ENCODE data around the gene NPTXR. TPM values are rescaled to one million over a fixed set of nuclear protein-coding genes. Genes with fewer than 3 reads are reported as not detected.

Gene NPTXR
- total and polyA plus RNA-seq, 10 of the 15 experiments (the other 5 are each of a cell fraction or from before 2014, with no cell fraction given), result 0.02 to 0.38 (median 0.07) TPM; not detected in 2

DNA sequence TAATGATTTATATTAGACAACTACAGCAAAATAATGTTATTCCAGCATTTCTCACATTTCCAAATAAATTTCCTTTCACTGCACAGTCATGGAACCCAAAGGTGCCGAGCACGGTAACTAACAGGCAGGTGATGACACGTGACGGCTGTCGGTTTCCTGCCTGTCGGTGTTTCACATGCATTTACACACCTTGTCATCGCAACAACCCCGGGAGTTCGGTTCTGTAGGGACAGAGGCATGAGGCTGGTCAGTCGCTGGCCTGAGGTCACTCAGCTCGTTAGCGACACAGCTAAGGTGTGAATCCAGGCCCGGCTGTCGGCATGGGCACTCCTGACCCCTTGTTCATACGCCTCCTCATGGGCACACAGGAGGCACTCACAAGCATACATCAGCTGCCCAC is 59.8 kb downstream of the NPTXR start:
- no peaks in the 10 kb centered on the region for H4K20me1 ChIP-seq (ENCODE audit: control insufficient read depth, insufficient read depth)
- no peaks in the 10 kb centered on the region for H3K27me3 ChIP-seq (replicated peaks in 1 of 2; ENCODE audit: control insufficient read depth in 2 of 2, insufficient read depth in 2 of 2, low read length in 1 of 2)
- H3K4me3 ChIP-seq, result no peak overlapping the region
- H3K79me2 ChIP-seq (ENCODE audit: control insufficient read depth, insufficient read depth, low read length), result no peaks in the 10 kb centered on the region
- no peak overlapping the region for H3K4me2 ChIP-seq (ENCODE audit: control insufficient read depth, insufficient read depth)
- no peaks in the 10 kb centered on the region for H3K36me3 ChIP-seq (ENCODE audit: control insufficient read depth in 2 of 2, insufficient read depth in 2 of 2, low read length in 1 of 2)
- ATAC-seq (no peak), DNase-seq (ENCODE audit: low read depth, low spot score) (no peak), FAIRE-seq (no peak)
- H3K9ac ChIP-seq (ENCODE audit: control insufficient read depth, insufficient read depth, low read length), result no peak overlapping the region
- TF ChIP-seq, protein P1, sequence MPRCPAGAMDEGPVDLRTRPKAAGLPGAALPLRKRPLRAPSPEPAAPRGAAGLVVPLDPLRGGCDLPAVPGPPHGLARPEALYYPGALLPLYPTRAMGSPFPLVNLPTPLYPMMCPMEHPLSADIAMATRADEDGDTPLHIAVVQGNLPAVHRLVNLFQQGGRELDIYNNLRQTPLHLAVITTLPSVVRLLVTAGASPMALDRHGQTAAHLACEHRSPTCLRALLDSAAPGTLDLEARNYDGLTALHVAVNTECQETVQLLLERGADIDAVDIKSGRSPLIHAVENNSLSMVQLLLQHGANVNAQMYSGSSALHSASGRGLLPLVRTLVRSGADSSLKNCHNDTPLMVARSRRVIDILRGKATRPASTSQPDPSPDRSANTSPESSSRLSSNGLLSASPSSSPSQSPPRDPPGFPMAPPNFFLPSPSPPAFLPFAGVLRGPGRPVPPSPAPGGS (IDR thresholded peaks at IDR 0.05; ENCODE audit: borderline replicate concordance, insufficient read depth, low read depth, low read length, poor library complexity, severe bottlenecking), result peak; percentile 64
- TF ChIP-seq PRDM15 (CRISPR knock-in tag; IDR thresholded peaks at IDR 0.05) (no peak), NKRF (conservative IDR thresholded peaks at IDR 0.05) (no peak), BACH1 (IDR thresholded peaks at IDR 0.05; ENCODE audit: borderline replicate concordance) (no peak), RAD51 (IDR thresholded peaks at IDR 0.05) (no peak), RAD21 (IDR thresholded peaks at IDR 0.05; ENCODE audit: insufficient read depth, low read depth, low read length) (no peak)
- TF ChIP-seq, protein P2, sequence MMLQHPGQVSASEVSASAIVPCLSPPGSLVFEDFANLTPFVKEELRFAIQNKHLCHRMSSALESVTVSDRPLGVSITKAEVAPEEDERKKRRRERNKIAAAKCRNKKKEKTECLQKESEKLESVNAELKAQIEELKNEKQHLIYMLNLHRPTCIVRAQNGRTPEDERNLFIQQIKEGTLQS (IDR thresholded peaks at IDR 0.05; ENCODE audit: borderline replicate concordance, extremely low read depth, low read depth, low read length), result no peak
- in situ Hi-C loops (cut with MboI) (no loop called here), intact Hi-C loops (cut with micrococcal nuclease; ENCODE audit: unreplicated experiment) (no loop called here)
- no peaks in the 10 kb centered on the region for H3K9me3 ChIP-seq (replicated peaks; ENCODE audit: control insufficient read depth, insufficient read depth, low read length)
- ChIA-PET CTCF (no interaction called here), RAD21 (ENCODE audit: unreplicated experiment) (no interaction called here), SMC1A (ENCODE audit: uncharacterized antibody, unreplicated experiment) (no interaction called here), POLR2A (no interaction called here)
- no peaks in the 10 kb centered on the region for H3K4me1 ChIP-seq (ENCODE audit: control insufficient read depth, insufficient read depth, low read length)
- no TSS peak for BruUV-seq (replicated peaks)
- no peak overlapping the region for H2AFZ ChIP-seq (ENCODE audit: control insufficient read depth, low read depth, low read length)
- no peak overlapping the region for H3K27ac ChIP-seq (ENCODE audit: control insufficient read depth, insufficient read depth)
- 74% methylated on average over 15 of the region's 15 CpGs for WGBS (ENCODE audit: insufficient coverage, insufficient replicate concordance, low lambda C conversion rate, missing lambda C conversion rate)

Data from GM12878 (cell line).